Measurements from ENCODE around the gene HDAC10.

DNA sequence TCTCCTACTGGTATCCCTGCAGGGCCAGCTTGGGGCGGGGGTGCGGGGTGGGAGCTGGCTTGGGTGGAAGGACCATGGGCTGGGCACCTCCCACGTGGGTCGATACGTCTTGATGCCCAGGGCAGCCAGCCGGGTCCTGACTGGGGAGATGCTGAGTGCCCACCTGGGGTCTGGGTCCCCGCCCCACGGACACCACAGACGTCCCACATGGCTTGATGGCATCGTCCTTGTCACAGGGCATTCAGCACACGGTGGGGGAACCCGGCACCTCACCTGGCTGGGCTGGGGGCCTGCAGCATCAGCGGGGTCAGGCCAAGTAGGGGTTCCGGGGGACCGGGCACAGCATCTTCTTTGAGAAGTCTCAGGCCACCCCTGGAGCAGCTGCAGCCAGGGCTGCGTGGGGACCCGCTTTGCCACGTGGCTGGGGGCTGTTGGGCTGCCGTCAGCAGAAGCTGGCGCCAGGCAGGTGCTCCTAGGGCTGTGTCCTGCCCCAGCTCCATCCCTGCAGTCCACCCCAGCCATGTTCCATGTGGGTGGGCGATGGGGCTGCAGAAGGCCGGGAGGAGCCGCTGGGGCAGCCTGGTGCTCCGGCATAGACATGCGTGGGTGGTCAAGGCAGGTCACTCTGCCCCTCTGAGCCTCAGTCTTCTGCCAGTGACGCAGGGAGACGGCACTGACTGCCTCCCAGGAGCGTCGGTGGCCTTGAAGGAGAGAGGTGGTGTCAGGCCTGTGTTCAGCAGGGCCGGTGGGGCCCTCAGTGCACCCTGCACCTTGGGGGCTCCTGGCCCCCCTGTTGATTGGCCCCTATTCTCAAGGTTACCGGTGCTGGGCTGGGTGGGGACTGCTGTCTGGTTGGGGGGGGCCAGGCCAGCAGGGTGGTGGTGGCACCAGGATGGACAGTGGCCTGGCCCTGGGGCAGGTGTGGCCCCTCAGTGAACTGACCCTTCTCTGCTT is 41.8 kb downstream of the HDAC10 start:
- no peak for TF ChIP-seq CTCF (IDR thresholded peaks at IDR 0.05)
- no peak for TF ChIP-seq EZH2 (IDR thresholded peaks at IDR 0.05)
- TF ChIP-seq EZH2phosphoT487 (IDR thresholded peaks at IDR 0.05), result no peak

All from neural progenitor cell (in vitro differentiated cells).